DMS53 treated with DMSO at 0.1 percent for 48 hours (cell line): ENCODE data around the gene CAMTA1.
"Not testable (repeated sequence)": the region's sequence is repeated elsewhere in the genome, so short reads cannot be mapped to it uniquely, and the experiment has no call there.

Source experiments
- DNase-seq: peaks from one replicate; lab custom pipeline; 2025; ENCODE audit not compliant: unreplicated experiment; lab: John Stamatoyannopoulos, UW

CAMTA1 gene

DNA sequence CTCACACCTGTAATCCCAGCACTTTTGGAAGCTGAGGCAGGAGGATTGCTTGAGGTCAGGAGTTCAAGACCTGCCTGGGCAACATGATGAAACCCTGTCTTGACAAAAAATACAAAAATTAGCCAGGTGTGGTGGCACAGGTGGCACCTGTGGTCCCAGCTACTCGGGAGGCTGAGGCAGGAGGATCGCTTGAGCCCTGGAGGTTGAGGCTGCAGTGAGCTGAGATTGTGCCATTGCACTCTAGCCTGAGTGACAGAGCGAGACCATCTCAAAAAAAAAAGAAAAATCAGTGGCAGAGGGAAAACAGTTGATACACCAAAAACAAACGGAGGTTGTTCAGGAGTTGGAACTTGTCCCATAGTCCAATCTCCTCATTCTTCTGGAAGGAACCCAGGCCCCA, 904.1 kb downstream of the CAMTA1 start:
- not testable (repeated sequence) for DNase-seq

DNA sequence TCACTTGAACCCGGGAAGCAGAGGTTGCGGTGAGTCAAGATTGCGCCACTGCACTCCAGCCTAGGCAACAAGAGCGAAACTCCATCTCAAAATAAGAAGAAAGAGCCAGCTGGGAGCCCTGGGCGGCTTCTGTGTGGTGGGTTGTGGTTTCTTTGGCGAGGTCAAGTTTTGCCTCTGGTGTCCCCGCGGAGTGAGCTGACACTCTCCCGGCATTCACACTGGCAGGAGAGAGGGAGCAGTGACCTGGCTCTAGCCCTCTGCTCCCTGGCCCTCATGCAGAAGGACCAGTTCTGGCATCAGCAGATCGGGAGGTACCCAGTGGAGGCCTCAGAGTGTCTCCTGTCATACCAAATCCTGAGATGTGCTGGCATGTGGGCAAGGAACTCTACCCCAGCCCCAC, 904.8 kb downstream of the CAMTA1 start:
- no peak for DNase-seq

DNA sequence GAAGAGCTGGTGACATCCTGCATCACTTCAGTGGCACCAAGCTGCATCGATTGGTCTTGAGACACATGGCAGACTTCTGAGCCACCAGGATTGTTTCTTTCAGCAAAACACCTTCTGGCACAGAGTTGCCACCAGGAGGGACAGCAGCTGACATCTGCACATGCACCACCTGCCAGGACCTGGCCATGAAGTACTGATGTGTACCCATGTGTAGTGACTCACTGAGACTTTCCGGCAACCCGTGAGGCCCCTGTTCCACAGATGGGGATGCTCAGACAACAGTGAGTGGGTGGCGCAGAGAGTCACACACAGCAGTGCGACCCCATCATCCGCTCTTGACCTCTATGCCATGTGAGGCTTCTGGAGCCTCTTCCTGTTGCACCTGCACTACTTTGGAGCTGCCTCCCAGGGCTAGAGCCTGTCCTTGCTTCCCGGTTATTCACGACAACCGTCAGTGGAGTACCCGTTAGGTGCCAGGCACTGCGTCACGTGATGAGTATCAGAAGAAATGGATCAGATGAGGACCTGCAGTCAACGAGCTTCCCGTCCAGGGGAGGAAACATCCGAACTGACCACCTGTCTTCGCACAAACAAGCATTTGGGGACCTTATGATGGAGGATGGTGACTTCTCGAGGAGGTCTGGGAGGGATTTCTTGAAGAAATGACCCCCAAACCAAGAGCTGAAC, 905.4 kb downstream of the CAMTA1 start:
- no peak for DNase-seq

DNA sequence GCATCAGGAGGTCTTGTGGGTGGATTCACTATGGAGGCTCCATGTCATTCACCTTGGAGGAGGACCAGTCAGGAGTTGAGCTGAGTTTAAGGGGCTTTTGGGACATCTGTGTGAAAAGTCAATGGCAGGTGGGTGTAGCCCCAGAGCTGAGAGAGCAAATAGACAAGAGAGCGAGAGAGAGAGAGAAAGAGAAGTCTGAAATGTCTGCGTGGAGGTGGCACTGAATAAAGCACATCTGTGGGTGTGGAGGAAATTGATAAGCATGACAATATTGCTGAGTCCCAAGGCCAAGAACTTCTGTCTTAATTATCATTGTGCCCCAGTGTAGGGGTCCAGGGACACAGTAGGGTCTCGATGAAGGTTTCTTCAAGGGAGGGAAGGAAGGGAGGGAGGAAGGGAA, 906.3 kb downstream of the CAMTA1 start:
- DNase-seq = no peak

- DNase-seq = no peak
These were observed 906.8 kb downstream of the CAMTA1 start for GRCh38 chr1:7692005-7692404.

GRCh38 chr1:7693037-7693436, 907.8 kb downstream of the CAMTA1 start:
- DNase-seq = not testable (repeated sequence)

DNA sequence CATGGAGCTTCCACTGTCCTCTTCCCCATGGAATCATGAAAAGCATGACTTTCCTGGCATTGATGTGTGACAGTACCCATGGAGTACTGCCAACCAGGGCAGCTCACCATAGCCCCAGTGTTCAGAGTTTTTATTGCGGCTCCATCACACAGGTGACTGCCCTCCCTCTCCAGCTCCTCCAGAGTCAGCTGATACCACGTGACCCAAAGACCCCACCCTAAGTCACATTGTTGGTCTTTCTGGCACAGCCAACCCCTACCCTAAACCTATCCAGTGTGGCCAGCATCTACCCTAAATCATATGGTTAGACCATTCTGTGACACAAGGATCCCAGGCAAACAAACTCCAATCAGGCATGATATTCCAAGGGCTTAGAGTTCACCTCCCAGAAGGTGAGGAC, 908.4 kb downstream of the CAMTA1 start:
- no peak for DNase-seq

DNA sequence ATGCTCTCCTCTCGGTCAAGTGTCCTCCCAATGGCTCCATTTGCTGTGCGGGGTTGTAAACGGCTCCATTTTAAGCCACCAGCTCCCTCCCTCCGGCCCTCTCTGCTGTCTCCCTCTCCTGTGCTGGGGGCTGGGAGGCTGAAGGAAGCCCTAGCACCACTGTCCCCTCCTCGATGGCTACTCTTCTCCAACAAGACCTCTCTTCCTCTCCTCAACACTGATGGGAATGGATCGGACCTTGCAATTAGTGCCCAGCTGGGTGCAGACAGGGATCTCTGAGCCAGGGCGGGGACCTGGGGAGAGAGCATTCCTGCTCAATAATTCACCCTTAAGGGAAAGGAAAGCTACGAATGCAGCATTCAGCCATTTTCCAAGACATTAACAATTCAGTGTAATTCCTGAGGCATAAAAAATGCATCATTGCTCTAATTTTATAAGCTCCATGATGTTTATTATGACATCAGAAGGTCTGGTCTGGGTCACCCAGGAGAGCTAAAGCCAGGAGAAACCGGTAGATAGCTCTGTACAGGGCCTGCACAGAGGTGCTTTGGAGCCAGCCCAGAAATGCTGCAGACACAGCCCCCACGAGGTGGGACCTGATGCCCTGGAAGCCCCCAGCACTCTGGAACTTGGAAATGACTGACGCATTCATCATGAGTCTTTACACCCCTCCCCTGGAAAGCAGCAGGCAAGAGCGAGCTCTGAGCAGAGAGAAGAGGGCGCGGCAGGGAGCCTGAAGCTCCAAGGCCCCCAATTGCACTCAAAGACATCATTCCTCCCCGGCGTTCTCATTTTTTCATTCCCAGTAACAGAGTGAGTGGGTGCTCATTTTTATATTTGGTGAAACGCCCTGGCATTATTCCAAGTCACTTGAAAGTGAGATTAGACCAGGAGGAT, 909.6 kb downstream of the CAMTA1 start:
- no peak for DNase-seq

GRCh38 chr1:7695497-7696117, 910.4 kb downstream of the CAMTA1 start:
- DNase-seq = no peak

GRCh38 chr1:7698641-7699040, 913.4 kb downstream of the CAMTA1 start:
- DNase-seq = no peak

GRCh38 chr1:7702365-7702764, 917.1 kb downstream of the CAMTA1 start:
- DNase-seq = no peak

GRCh38 chr1:7703321-7704213, 918.3 kb downstream of the CAMTA1 start:
- DNase-seq = no peak

GRCh38 chr1:7704214-7705047, 919.2 kb downstream of the CAMTA1 start:
- DNase-seq = peak; percentile 84

DNA sequence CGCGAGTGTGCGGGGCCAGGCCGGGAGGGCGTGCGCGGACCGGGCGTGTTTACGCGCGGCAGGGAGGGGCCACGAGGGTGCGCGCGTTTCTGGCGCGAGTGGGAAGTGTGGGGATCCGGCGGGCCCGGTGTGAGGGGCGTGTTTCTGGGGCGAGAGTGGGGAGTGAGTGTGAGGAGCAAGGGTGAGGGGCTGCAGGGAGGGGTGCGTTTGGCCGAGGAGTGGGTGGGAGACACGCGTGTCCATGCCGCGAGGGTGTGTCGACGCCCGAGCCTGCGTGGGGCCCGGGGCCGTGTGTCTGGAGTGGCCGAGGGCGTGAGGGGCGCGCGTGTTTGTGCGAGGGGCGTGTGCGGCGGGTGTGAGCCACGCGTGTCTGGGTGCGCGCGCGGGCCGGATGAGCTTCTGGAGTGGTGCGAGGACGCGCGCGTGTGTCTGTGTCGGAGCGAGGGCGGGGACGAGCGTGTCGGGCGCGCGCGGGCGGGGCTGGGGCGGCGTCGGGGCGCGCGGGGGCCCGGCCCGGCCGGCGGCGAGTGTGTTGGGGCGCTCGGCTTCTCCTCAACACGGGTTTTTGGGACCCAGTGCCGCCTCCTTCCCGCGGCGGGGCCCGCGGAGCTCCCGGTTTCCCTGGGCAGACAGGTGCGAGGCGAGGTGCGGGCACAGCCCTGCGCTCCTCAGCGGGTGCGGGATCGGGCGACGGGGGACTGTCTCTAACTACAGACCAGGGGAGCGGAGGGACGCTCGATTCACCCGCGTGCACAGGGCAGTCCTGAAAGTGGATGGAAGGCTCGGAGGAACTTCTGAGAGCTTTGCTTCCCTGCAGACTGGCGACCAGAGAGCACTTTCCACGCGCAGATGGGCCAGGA, 920.0 kb downstream of the CAMTA1 start:
- DNase-seq = no peak

- DNase-seq = peak; percentile 52
These were observed 920.6 kb downstream of the CAMTA1 start for GRCh38 chr1:7705908-7706216.

DNA sequence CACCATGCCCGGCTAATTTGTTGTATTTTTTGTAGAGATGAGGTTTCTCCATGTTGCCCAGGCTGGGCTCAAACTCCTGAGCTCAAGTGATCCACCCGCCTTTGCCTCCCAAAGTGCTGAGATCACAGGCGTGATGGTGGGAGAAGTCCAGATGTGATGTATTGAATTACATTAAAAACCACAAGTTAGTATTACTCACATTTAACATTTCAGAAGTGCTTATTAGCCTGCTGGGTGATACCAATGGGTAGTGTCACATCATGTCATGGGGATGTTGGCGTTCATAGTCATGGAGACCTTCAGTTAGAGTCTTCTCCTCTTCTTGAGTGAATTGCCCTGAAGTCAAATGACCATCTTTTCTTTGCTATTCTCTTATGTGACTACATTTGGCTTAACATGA, 922.3 kb downstream of the CAMTA1 start:
- no peak for DNase-seq

GRCh38 chr1:7708065-7708464, 922.8 kb downstream of the CAMTA1 start:
- not testable (repeated sequence) for DNase-seq

GRCh38 chr1:7710859-7711258, 925.6 kb downstream of the CAMTA1 start:
- no peak for DNase-seq

DNA sequence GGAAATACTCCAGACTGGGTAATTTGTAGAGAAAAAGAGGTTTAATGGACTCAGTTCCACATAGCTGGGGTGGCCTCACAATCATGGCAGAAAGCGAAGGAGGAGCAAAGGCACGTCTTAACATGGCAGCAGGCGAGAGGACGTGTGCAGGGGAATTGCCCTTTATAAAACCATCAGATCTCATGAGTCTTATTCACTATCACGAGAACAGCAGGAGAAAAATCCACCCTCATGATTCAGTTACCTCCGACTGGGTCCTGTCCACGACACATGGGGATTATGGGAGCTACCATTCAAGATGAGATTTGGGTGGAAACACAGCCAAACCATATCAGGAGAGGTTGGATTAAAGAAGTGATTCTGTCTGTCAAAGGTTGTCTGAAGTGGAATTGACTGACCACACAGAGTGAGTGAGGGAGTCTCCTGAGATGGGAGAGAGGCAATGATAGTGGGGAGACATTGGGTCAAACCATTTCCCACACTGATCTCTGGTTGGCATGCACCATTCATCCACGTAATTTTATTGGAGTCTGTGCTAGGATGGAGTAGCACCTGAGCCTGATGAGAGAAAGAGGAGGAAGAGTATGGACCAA, 927.6 kb downstream of the CAMTA1 start:
- no peak for DNase-seq
